GM21367 (cell line): ENCODE results near the gene FBXW7.

Source experiments
- ATAC-seq: cut with Tn5 transposase; IDR thresholded peaks from one replicate; pipeline ENCODE4 v1.9.1; 2021; ENCODE audit not compliant: unreplicated experiment

The FBXW7 gene, protein sequence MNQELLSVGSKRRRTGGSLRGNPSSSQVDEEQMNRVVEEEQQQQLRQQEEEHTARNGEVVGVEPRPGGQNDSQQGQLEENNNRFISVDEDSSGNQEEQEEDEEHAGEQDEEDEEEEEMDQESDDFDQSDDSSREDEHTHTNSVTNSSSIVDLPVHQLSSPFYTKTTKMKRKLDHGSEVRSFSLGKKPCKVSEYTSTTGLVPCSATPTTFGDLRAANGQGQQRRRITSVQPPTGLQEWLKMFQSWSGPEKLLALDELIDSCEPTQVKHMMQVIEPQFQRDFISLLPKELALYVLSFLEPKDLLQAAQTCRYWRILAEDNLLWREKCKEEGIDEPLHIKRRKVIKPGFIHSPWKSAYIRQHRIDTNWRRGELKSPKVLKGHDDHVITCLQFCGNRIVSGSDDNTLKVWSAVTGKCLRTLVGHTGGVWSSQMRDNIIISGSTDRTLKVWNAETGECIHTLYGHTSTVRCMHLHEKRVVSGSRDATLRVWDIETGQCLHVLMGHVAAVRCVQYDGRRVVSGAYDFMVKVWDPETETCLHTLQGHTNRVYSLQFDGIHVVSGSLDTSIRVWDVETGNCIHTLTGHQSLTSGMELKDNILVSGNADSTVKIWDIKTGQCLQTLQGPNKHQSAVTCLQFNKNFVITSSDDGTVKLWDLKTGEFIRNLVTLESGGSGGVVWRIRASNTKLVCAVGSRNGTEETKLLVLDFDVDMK

GRCh38 chr4:152535903-152536544 is at the start of gene FBXW7:
TSS of gene FBXW7 (minus strand) at chr4:152536092. CDS start at chr4:152411803, 124,289 bp downstream.
- peak; percentile 82 for ATAC-seq

DNA sequence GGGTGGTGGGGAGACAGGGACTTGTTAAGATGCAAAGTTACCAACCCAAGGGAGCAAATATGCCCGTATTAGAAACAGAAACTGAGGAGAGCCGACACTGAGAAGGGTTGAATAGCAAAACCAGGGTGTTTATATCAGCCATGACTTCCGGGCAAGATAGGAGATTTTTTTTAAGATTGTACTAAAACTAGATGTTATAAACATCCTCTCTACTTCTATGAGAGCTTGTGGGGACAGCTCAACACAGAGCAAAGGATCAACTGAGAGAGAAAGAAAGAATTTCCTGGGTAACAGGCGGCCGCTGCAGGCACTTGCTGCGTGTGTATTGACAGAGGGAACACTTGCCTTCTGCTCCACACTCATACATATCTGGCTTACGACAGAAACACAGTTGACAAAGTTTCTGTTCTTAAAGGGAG is 49.1 kb upstream of the FBXW7 start:
- peak; percentile 72 for ATAC-seq

- ATAC-seq, result no peak
Observed at GRCh38 chr4:152581536-152582160, 45.8 kb upstream of the FBXW7 start.

DNA sequence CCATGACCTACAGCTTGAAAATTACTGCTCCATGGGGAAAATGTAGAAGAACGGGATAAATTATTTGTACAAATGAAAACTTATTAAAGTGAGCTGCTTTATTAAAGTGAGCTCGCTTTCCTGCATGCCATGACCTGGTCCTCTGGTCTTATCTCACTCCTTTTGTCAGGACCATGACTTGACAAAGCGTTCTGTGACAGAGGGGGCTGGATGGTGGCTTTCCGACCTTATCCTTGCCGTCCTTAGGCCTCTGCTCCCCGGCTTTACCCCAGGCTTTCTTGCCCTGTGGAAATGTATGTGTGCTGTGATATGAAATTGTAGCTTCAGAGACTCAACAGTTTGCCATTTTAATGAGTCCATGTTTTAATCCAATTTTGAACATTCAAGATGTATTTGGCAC is 44.0 kb upstream of the FBXW7 start:
- ATAC-seq, result no peak

DNA sequence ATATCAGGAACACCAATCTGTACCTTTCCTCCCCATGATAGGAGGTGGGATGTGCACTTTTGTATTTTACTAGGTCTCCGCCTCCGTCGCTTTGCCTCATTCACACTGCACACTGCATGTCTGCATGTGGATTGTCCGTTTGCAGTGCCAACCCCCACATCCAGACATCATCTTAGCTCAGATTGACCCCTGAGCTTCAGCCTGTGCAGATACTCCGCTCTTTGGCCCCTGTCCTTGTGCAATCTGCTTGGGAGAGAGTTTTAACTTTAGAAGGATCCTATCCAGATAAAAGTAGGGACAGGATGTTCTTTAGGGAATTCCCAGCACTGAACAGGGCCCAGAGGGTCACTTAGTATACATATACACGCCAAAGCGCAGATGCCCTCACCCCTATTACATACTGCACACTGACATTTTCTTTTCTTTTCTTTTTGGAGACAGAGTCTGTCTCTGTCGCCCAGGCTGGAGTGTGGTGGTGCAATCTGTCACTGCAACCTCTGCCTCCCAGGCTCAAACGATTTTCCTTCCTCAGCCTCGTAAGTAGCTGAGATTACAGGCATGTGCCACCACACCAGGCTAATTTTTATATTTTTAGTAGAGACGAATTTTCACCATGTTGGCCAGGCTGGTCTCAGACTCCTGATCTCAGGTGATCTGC is 43.3 kb upstream of the FBXW7 start:
- ATAC-seq, result no peak

DNA sequence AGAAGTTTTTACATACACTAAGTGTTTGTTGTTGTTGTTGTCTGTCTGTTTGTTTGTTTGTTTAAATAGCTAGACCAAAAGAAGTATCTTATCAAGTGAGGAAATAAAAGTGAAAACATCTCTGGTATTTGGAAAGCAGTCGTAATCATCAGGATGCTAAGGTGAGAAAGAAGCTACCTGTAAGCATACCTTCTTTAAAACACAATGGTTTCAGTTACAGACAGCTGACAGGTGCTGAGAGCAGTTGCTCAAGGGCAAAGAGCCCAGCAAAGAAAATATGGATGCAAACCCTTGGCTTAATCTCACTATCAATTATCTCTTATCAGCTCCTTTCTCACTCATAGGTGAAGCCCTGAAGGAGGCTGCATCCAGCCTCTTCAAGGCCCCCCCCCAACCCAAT is 42.8 kb upstream of the FBXW7 start:
- no peak for ATAC-seq

DNA sequence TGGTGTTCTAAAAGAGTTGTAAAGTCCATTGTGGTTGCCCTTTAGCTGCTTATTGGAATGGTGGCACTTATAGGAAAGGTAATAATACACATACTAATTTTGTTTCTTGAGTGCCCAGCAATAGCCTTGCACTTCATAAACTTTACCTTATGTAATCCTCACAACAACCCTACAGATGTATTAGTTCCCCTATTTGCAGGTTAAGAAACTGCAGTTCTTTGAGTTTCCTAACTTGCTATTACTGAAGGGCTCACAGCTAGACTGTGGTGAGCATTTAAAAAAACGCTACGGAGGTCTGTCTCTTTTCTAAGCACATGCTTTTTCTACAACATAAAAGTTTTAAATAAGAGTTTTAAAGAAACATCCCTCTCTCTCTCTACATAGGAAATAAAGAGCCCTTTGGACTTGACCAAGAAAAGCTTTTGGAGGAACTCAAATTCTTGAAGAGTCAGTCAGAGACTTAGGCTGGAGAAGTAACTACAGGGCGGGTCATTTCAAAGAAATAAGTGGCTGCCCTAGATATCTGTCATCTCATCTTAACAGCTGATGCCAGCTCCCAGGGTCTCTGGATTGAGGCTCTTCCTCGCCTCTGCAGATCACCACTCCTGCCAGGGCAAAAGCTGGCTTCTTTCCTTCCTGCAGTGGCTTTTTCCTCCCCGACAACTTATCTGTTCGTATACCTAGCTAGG is 42.0 kb upstream of the FBXW7 start:
- ATAC-seq, result peak; percentile 77

DNA sequence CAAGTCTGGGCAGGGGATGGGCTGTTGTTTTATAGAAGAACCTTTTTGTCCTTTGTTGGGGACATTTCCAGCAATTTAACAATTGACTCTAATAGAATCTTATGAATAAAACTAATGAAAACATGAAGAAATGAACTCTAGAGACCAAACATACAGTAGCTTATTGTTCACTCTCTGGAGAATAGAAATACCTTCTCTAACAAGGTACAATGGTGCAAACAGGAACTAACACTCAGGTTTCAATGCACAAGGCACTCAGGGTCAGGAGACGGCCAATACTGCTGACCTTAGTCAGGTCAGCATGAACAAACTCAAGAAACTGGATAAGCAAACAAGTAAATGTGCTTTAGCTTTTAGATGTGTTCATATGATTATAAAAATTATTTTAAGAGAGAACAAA is 39.6 kb upstream of the FBXW7 start:
- no peak for ATAC-seq

DNA sequence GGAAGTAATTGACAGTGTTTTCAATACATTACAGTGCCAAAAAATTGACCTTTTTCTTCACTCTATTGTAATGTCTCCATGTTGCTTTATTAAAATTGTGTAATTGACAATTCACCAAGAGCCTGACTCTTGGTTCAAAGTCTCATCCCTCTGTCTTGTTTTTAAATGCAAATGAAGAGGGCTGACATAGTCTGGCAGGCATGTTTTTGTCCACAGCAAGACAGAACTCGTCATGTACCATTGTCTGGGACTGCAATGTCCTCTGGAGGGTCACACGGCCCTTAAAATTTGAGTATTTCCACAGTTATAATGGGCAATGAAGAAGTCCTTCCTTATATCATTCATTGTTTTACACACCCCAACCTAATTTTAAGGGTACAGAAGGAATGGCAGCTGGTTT is 38.0 kb upstream of the FBXW7 start:
- no peak for ATAC-seq

DNA sequence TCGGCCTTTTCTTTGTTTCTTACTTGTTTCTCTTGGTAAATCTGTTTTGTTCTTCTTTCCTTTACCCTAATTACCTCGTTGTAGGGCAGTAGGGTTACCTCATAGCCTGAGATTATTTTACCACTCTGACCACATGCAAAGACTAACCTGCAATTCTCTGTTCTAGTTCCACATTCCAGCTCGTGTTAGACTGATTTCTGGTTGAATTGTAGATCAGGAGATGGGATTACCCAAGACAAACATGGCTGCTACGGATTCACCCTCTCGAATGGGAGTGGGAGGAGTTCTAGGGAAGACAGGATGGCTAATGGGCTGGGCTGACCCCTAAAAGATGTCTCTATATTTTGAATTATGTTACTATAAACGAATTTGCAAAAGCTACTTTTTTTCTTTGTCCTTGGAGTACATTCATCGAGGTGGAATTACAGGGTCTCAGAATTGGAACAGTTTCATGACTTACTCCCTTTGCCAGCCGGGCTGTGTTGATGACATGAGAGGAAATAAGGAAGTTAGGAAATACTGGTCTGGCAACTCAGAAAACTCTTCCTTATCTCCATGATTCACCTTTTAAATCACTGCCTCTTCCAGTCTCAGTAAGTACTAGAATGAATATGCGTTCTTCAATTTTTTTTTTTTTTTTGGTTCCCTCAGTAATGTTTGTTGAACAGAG is 36.7 kb upstream of the FBXW7 start:
- ATAC-seq, result peak; percentile 62

DNA sequence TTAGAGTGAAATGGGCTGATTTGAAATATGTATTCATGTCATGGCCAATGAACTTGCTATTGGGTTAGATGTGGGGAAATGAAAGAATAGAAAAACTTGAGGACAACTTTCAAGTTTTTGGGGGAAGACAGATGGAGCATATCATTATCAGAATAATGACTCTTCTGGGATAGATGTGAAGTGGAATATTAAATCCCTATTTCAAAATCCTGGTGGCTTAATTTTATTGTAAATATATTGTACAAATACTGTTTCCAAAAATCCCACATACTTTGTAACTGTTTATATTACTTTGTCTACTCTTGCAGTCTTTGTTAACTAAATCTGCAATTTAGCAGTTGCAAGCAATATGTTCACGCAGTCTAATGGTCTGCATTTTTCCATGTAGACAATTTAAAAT is 35.9 kb upstream of the FBXW7 start:
- ATAC-seq, result no peak

- no peak for ATAC-seq
Observed at GRCh38 chr4:152571296-152571695, 35.4 kb upstream of the FBXW7 start.

DNA sequence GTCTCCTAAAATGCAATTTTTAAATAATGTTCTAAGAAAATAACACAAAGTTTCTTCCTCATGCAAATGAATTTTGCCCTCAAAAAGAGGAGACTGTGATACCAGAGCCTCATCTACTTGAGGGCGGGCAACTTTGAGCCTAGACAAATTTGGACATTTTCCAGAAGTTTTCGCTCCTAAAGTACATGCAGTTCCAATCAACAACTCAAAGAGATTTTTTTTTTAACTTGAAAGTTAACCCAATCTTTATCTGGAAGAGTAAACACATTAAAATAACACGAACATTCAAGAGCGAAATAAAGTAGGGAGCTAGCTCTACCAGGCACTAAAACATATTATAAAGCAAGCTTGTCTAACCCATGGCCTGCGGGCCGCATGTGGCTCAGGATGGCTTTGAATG is 29.4 kb upstream of the FBXW7 start:
- ATAC-seq, result no peak

DNA sequence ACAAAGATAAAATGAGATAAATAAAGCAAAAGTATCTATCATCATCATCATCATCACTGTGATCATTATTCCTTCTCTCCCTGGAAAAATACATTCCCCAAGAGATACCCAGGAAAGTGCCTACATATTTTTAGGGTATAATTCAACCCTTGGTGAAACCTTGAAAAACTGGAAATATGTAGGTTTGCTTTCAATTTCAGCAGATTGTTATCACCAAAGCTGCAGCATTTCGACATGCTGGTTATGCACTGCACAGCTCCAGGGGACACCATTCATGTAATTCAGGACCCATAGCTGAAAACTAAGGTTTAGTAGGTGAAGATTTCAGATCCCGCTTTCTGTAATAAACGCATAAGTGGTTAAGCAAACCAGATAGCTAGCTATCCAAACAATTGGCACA is 28.4 kb upstream of the FBXW7 start:
- ATAC-seq, result no peak

- ATAC-seq, result no peak
Observed at GRCh38 chr4:152563209-152563608, 27.3 kb upstream of the FBXW7 start.

- ATAC-seq, result no peak
Observed at GRCh38 chr4:152559641-152560040, 23.7 kb upstream of the FBXW7 start.

DNA sequence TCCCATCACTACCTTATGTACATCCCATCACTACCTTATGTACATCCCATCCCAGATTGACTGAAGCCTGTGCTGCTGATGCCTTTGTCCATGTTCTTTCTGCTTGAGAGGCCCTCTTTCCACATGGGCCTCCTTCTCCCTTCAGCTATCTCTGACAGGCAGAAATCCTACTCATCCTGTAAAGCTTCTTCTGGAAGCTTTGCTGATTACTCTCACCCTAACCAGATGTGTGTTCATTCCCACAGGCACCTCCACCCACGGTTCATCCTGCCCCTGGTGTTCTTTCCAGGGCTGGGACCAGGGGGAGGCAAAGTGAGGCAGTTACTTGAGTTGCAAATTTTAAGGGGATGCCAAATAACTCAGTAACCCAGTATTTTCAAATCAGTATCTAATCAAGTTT is 22.5 kb upstream of the FBXW7 start:
- no peak for ATAC-seq

- ATAC-seq, result no peak
Observed at GRCh38 chr4:152556834-152557233, 20.9 kb upstream of the FBXW7 start.

DNA sequence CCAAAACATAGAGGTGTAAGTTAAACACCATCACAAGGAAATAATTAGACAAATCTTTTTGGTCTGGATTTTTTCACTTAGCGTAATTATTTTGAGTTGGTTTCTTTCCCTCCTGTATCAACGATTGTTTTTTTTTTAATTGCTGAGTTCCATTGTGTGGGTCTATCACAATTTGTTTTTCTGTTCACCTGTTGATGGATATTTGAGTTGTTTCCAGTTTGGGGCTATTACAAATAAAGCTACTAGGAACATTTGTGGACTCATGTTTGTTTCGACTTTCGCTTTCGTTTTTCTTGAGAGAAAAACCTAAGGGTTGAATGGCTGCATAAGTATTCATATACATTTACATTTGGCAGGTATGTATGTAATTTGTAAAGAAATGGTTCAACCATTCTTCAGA is 20.4 kb upstream of the FBXW7 start:
- ATAC-seq, result no peak

DNA sequence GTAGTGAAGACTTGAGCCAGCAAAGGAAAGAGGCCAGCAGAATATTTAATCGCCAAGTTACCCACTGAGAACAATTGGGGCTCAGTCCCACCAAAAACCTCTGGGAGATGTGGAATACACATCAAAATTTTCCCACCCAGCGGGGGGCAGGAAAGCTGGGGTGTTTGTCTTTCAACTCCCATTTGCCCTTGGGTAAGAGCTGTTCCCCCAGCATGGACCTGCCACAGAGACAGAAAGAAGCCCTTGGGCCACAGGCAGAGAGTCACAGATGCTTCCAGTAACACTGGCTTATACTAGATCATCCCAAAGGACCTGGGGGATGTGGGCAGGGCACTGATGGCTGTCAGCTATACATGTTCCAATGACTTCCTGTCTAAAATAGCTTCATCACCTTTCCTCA is 18.9 kb upstream of the FBXW7 start:
- no peak for ATAC-seq
